Measurements from ENCODE around the gene EMP2.
"Not testable (repeated sequence)": the region's sequence is repeated elsewhere in the genome, so short reads cannot be mapped to it uniquely, and the experiment has no call there.

EMP2 gene, protein sequence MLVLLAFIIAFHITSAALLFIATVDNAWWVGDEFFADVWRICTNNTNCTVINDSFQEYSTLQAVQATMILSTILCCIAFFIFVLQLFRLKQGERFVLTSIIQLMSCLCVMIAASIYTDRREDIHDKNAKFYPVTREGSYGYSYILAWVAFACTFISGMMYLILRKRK

DNA sequence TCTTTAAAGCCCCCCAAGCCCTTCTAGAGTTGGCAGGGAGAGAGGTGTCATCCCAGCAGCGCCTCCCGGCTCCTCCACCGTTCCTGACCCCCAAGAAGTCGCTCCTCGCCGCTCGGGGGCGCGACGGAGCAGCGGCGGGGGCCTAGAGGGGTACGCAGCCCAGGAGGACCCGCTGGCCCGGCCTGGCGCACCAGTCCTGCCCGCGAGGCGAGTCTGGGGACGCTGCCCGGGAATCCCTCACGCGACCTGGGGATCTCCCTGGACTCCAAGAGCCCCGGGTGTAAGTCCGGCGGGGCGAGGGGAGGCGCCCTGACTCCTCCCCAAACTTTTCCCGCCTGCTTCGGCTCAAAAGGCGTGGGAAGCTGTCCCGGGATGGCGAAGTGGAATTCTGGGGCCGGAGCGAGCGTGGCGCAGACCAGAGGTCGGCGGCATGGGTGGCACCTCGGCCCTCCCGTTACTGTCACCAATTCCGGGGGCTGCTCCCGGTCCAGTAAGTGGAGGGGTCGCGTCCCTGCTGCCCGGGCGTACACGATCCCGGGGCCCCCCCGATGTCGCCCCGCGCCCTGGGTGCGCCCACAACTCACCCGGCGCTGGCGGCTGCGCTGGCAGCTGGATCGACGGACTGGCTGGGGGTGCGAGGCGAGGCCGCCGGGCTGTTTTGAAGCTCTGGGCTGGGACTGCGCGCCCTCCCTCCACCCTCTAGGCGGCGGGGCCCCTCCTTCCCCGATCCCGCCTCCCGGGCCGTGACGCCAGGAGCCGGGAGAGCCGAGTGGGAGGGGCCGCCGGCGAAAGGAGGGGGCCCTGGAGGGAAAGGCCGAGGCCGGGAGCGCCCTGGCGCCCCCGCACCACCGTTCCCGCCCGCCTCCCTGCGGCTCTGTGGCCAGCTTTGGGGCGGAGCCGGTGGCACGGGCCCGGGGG is at the start of gene EMP2:
EMP2 (minus strand) TSS at position 634 of the 918 bp plus-strand sequence. CDS start 32,981 bp downstream, outside the sequence.
- DNase-seq (ENCODE audit: low read depth): no peak
- peak within 1 kb of the TSS; percentile 90 for H3K4me3 ChIP-seq (ENCODE audit: low read depth, low read length)

DNA sequence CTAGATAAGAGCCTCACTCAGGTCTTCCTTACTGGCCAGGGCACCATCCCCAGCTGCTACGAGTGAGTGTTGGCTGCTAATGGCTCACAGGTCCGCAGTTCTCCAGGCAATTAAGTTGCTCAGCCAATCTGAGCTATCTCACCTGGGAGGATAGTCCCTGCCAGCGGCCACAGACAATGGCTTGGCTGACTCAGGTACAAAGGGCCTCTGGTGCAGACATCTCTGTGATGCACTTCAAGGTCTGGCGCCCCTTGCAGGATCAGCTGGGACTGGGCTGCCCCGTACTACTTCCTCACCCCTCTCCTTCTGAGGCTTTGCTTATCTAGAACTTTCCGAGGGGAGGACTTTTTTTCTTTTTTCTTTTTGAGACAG is 49.2 kb upstream of the EMP2 start:
- no peak overlapping the region for H3K4me3 ChIP-seq (ENCODE audit: low read depth, low read length)
- DNase-seq (ENCODE audit: low read depth): no peak

DNA sequence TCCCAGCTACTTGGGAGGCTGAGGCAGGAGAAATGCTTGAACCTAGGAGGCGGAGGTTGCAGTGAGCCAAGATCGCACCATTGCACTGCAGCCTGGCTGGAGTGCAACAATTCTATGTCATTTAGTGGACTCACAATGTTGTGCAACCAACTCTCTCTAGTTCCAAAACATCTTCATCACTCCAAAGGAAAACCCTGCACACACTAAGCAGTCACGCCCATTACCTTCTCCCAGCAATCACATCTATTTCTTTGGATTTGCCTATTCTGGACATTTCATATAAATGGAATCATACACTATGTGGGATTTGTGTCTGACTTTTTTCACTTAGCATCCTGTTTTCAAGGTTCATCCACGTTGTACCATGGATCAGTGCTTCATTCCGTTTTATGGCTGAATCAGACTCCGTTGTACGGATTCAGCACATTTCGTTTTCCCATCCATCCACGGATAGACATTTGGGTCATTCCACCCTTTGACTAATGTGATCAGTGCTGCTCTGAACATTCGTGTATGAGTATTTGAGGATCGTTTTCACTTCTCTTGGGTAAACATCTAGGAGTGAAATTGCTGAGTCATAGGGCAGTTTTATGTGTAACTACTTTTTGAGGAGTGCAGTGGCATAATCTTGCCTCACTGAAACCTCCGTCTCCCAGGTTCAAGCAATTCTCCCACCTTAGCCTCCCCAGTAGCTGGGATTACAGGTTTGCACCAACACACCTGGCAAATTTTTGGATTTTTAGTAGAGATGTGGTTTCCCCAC is 45.4 kb upstream of the EMP2 start:
- H3K4me3 ChIP-seq (ENCODE audit: low read depth, low read length): no peak overlapping the region
- no peak for DNase-seq (ENCODE audit: low read depth)

DNA sequence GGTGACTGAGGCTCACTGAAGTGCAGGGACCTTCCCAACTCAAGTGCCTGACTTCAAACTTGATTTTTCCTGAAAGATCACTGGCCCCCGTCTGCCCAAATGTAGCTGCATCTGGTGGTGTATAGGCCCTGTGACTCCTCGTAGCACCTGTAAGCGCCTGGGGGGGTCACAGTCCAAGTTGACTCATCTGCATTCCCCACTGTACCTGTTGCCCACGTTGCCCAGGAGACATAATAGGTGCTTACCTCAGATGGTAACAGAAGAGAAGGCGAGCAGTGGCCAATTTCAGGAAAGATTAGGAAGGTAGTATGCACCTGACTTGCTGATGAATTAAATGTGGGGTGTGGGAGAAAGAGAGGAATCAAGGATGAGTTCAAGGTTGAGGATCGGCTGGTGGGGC is 44.1 kb upstream of the EMP2 start:
- no peak for DNase-seq (ENCODE audit: low read depth)
- H3K4me3 ChIP-seq (ENCODE audit: low read depth, low read length): no peak overlapping the region

DNA sequence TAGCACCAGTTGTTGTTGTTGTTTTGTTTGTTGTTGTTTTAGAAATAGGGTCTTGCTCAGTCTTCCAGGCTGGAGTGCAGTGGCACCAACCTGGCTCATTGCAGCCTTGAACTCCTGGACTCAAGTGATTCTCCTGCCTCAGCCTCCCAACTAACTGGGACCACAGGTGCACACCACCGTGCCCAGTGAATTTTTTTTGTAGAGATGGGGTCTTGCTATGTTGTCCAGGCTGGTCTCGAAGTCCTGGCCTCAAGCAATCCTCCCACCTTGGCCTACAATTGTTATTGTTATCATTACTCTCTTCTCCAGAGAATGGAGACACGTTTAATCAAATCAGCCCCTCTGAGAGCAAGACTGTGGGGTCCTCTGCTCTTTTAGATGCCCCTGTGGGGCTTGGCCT is 42.7 kb upstream of the EMP2 start:
- H3K4me3 ChIP-seq (ENCODE audit: low read depth, low read length): no peak overlapping the region
- no peak for DNase-seq (ENCODE audit: low read depth)

DNA sequence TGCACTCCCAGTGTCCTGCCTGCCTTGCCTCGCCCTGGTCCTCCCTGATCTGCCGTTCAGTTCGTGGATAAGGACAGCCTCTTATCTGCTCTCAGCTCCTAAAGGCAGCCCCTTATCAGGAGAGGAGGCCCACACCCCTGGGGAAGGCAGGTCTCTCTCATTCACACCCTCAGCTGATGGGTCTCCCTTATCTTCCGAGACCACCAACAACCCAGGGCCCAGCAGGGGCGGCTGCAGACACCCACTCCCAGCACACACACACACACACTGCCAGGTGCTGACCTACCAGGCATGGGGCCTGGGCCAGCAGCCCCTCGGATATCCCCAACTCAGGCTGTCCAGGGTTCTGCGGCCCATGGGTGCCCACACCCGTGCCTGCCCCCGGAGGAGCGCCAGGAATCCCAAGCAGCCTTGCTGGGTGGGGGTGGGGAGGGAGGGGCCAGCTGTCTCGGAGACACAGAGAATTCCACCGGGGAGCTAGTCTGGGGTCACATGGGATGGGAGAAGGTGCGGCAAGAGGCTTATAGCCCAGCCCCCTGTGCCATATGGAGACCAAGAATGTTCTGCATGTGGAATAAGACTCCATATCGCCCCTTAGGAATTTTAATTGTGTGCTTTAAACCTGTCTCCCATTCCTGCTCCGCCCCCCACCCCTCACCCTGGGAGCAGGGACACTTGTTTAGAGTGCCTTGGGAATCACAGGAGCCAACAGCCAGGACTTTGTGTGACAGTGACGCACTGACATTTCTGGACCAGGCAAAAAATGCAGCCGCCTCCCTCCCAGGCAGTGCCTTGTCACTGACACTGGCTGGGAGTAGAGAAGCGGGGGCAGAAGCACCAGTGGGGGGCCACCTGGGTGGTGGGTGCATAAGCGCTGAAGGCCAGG is 41.9 kb upstream of the EMP2 start:
- DNase-seq (ENCODE audit: low read depth): no peak
- H3K4me3 ChIP-seq (ENCODE audit: low read depth, low read length): no peak overlapping the region

DNA sequence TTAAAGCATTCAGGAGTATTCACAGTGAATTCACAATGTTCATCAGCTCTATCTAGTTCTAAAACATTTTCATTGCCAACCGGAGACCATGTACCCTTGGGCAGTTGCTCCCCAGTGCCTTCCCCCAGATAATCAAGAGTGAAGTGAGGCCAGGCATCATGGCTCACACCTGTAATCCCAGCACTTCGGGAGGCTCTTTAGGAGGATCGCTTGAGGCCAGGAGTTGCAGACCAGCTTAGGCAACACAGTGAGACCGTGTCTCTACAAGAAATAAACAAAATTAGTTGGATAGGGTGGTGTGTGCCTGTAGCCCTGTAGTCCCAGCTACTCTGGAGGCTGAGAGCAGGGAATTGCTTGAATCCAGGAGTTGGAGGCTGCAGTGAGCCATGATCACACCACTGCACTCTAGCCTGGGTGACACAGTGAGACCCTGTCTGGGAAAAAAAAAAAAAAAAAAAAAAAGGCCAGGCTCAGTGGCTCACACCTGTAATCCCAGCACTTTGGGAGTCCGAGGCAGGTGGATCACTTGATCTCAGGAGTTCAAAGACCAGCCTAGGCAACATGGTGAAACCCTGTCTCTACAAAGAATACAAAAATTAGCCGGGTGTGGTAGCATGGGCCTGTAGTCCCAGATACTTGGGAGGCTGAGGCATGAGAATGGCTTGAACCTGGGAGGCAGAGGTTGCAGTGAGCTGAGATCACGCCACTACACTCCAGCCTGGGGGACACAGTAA is 41.0 kb upstream of the EMP2 start:
- not testable (repeated sequence) for DNase-seq (ENCODE audit: low read depth); H3K4me3 ChIP-seq (ENCODE audit: low read depth, low read length)

DNA sequence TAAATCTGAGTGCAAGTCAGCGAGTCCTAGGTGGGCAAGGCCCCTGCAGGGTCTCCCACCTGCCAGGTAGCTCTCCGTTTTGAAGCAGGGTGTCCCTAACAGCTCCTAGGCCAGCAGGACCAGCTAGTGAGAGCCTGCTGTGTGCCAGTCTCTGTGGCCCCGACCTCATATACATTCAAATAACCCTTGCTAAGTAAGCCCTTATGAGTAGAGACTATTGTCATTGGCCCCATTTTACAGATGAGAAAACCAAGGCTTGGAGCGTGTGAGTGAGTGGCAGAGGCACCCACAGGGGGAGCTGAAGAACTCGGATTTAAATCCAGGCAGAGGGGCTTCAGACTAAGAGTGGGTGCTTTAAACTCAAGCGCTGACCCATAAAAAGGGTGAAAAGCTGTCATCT is 39.7 kb upstream of the EMP2 start:
- no peak for DNase-seq (ENCODE audit: low read depth)
- no peak overlapping the region for H3K4me3 ChIP-seq (ENCODE audit: low read depth, low read length)

DNA sequence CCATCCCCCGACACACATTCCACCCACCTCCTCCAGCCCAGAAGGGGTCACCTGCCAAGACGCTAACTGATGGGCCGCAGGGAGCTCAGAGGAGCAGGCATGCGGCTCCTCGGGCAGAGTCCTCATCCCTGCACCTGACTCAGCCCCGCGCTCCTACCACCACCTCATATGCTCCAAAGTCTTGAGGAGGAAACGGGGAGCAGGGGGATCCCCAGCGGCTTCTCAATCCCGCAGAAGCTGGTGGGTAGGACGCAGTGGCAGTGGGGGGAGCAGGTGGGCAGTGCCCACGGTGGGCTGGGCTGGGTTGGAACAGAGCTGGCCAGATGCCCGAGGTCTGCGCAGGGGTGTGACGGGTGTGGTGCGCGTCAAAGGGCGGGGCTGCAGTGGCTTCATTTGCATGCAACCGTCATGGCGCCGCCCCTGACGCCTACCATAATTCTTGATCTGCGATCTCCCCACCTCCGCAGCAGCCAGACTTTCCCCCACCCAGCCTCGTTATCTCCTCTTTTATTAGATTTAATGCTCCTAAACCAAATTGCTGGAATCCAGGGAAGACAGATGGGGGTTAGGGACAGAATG is 39.0 kb upstream of the EMP2 start:
- DNase-seq (ENCODE audit: low read depth): no peak
- no peak overlapping the region for H3K4me3 ChIP-seq (ENCODE audit: low read depth, low read length)

DNA sequence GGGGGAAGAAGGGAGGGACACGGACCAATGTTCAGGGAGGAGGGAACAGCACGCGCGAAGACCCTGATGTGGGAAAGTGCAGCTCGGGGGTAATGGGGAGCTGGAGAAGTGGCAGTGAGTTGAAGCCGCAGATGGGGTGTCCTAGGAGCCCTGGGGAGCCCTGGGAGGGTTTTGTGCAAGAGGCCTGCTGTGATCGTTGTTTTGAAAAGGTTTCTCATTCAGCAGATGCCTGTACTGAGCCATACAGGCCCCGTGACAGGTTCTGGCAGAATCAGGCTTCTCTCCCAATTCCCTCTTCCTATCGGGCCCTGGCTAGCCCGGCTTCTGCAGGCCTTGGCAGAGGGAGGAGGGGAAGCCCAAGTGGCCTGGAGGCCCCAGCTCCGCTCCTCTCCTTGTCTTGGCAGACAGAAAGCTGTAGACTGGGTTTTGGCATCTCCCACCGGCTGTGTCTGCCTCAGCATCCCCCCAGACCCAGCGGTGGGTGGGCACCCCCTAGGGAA is 38.4 kb upstream of the EMP2 start:
- H3K4me3 ChIP-seq (ENCODE audit: low read depth, low read length): no peak overlapping the region
- no peak for DNase-seq (ENCODE audit: low read depth)

DNA sequence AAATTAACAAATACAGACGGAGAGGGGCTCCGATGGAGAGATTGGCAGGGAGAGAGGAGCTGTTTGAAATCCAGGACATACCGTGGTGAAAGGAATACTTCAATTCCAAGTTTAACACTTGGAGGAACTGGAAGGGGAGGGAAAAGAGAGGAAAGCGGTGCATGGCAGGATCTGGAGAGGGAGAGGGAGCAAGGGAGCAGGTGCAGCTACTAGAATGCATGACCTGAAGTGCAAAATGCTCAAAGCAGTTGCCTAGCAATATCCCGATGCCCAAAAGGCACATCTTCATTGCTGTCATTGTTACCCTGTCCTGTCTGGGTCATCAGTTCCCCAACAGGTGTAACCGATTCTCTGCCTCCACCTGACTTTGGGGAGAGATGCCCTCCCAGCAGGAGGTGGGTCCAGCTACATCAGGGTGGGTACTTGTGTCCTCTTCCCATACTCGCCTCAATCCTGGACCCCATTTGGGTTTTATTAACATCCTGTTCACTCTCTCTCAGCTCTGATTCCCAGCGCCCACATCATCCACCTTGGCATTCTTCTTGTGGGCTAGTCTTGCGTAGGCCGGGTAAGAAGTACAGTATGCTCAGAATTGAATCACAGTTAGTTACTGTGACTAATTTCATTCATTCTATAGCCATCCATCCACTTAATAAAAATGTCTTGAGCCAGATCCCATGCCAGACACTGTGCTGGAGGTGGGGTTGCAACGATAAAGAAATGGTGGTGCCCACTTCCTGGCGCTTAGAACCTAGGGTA is 37.4 kb upstream of the EMP2 start:
- no peak for DNase-seq (ENCODE audit: low read depth)
- H3K4me3 ChIP-seq (ENCODE audit: low read depth, low read length): no peak overlapping the region

DNA sequence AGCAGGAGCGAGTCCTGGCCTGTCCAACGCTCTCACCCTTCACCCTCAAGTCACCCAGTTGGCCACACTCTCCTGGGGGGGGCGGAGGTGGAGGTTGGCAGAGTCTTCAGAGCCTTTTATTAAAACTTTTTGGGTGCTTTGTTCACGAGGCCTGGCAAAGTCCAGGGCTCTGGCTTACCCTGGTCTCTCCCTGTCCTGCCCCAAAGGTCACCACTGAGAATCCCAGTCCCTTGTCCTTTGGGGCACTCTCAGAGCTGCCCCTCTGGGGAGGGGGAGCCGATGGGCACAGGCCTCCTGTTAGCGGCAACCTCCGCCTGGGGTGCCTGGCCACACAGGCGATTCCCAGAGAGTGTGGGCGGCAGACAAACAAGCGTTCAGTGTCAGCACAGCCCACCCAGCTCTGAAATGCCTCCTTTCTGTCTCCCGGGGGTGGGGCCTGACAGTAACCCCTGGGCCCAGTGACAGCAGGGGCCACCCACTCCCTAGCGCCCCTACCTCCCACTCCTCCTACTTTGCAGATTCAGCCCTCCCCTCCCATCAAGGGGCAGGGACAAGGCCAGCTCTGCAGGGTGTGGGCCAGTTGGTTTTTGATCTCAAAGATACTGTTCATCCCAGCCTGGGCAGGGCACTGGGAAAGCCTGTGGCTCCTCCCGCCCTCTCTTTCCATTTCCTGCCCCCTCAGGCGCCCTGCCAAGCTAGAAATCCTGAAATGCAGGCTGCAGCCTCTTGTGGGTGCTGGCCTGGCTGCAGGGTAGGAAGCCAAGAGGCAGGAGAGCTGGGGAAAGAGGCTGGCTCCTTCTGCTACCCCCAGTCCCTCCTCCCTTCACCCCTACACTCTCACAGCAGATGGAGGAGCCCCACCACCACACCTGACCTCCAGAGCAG is 36.6 kb upstream of the EMP2 start:
- DNase-seq (ENCODE audit: low read depth): peak; percentile 16
- H3K4me3 ChIP-seq (ENCODE audit: low read depth, low read length): no peak overlapping the region

DNA sequence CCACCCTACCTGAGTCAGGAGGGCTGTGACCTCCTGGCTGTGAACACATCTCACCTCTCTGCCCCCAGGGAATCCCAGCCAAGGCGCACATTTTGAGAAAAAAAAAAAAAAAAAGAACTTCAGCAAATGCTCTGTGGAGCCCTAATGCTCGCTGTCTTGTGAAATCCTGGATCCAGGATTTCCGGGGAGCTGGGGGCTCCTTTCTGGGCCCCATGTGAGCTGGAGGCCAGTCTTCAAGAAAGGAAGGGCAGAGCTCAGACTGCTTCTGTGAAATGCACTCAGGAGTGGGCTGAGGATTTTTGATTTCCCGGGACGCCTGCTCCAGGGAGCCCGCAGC is 36.0 kb upstream of the EMP2 start:
- no peak overlapping the region for H3K4me3 ChIP-seq (ENCODE audit: low read depth, low read length)
- no peak for DNase-seq (ENCODE audit: low read depth)

DNA sequence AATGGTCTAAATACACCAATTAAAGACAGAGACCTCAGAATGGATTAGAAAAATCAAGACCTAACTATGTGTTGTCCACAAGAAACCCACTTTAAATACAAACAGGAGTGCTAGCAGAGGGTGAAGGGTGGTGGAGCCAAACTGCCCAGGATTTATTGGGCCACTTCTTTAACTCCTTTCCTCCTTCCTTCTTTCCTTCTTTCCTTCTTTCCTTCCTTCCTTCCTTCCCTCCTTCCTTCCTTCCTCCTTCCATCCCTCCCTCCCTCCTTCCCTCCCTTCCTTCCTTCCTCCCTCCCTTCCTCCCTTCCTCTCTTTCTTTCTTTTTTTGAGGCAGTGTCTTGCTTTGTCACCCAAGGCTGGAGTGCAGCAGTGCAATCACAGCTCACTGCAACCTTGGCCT is 34.3 kb upstream of the EMP2 start:
- no peak overlapping the region for H3K4me3 ChIP-seq (ENCODE audit: low read depth, low read length)
- no peak for DNase-seq (ENCODE audit: low read depth)

DNA sequence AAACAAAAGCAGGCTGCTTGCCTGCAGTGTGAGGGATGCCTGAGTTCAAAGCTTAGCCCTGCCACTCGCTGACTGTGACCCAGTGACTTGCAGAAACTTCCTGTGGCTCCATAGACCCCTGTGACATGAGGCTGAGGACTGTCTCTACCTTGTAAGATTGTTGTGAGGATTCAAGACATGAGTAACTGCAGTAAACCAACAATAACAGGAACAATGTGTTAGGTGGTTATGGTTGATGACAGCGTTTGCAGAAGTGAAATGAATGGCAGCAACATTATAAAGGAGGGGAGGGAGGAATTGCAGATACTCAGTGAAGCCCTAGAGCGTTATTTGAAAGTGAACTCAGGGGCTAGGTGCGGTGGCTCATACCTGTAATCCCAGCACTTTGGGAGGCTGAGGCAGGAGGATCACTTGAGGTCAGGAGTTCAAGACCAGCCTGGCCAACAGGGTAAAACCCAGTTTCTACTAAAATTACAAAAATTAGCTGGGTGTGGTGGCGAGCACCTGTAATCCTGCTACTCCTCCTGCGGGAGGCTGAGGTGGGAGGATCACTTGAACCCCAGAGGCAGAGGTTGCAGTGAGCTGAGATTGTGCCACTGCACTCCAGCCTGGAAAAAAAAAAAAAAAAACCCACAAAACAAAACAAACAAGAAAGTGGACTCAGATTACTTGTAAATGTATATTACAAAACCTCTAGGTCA is 33.5 kb upstream of the EMP2 start:
- no peak overlapping the region for H3K4me3 ChIP-seq (ENCODE audit: low read depth, low read length)
- no peak for DNase-seq (ENCODE audit: low read depth)

DNA sequence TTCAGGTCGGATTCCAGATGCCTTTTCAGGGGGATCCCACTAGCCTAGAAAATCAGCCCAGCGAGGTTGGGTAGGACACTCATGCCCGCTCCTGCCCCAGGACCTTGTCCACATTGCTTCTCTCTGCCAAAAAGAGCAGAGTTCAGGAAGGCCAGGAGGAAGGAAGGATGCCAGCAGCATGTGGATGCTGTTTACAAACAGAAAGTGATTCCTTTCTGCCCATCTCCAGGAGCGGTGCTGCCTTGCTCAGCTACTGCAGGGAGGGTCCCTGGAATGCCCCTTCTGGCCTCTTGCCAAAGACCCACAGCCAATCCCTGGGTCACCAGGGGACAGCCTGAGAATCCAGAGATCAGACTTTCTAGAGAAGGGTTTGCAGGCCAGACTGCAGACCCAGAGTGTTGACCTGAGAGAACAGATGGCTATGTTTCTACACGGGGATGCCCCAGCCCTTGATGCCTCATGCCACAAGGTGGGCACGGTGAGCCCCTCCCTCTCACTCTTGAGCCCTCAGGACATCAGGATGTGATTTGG is 32.3 kb upstream of the EMP2 start:
- H3K4me3 ChIP-seq (ENCODE audit: low read depth, low read length): no peak overlapping the region
- no peak for DNase-seq (ENCODE audit: low read depth)
